AG04449 (cell line): ENCODE measurements around the gene FBXL20.
"Not testable (repeated sequence)": the region's sequence is repeated elsewhere in the genome, so short reads cannot be mapped to it uniquely, and the experiment has no call there.

Experiments used
- CTCF ChIA-PET: fragments of 350-600 bp; formaldehyde crosslinking; extraction: SDS; loops from one replicate; lab custom pipeline; 2021; ENCODE audit warnings: antibody characterized with exemption; lab: Yijun Ruan, JAX
- POLR2A ChIA-PET: fragments of 400-600, 350-600 bp; formaldehyde crosslinking; extraction: SDS; loops from one replicate; lab custom pipeline; 2020; ENCODE audit warnings: antibody characterized with exemption, inconsistent platforms; lab: Yijun Ruan, JAX
- DNase-seq: peaks from one replicate; pipeline ENCODE4 v3.0.0-alpha.2; 2010; ENCODE audit warnings: low read depth, low spot score
- H3K4me3 ChIP-seq: 2 replicates; pipeline ENCODE4 v1.5.1; 2011; ENCODE audit warnings: low read depth, mild to moderate bottlenecking, control low read depth, low read length
- CTCF ChIP-seq: IDR thresholded peaks from one replicate; pipeline ENCODE4 v1.5.1; 2011; ENCODE audit warnings: mild to moderate bottlenecking, moderate library complexity, low read length, control low read depth, inconsistent platforms; ENCODE audit not compliant: insufficient read depth; ENCODE audit errors: missing control alignments

FBXL20 gene

GRCh38 chr17:39357488-39357887, 43.9 kb downstream of the FBXL20 start:
- POLR2A ChIA-PET: no interaction called here
- no peak overlapping the region for H3K4me3 ChIP-seq
- DNase-seq: no peak
- no peak for TF ChIP-seq CTCF
- CTCF ChIA-PET: interaction anchor here (1.7 kb wide), 1 partner anchor 12 kb away, joined by 5 read pairs; no protein-coding TSS in a partner anchor

DNA sequence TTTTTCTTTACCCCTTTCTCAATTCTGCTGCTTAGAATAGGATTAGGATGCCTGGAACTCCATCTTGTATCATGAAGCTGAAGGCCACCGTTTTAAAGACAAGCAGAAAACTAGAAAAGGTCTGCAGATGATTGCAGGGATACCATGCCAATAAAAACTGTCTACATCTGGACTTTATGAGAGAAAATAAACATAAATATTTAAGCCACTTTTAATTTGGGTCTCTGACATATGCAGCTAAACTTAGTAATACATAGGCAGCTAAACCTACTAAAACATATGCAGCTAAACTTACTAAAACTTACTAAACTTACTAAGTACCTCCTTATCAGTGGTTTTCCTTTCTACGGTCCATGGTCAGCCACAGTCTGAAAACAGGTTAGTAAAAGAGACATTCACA, 48.4 kb downstream of the FBXL20 start:
- H3K4me3 ChIP-seq: no peak overlapping the region
- DNase-seq: no peak
- CTCF ChIA-PET: interaction anchor here (0.8 to 3.2 kb wide), 6 partner anchors 12 to 82 kb away, joined by 3 to 18 read pairs (median 4); no protein-coding TSS in a partner anchor
- POLR2A ChIA-PET: no interaction called here
- TF ChIP-seq CTCF: no peak

GRCh38 chr17:39352511-39352910, 48.9 kb downstream of the FBXL20 start:
- no peak overlapping the region for H3K4me3 ChIP-seq
- no peak for DNase-seq
- CTCF ChIA-PET: interaction anchor here (0.8 to 3.2 kb wide), 6 partner anchors 11 to 82 kb away, joined by 3 to 18 read pairs (median 4); no protein-coding TSS in a partner anchor
- POLR2A ChIA-PET: no interaction called here
- TF ChIP-seq CTCF: no peak

DNA sequence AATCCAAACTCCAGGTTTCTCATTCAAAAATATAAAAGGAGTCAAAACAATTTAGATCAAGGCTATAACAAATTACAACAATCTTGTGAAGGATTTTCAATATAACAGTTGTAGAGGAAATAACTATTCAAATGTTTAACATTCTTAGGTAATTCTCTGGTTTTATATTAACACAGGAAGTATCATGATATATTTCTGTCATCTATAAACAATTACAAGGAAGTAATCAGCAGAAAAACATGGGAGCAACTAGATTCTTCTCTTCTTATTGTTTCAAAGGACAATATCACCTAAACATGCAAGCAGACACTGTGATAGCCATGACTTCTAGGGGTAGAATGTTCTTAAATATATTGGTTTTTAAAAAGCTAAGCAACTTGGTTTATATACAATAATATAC, 49.9 kb downstream of the FBXL20 start:
- ChIA-PET CTCF (interaction anchor here (3.2 kb wide), 1 partner anchor 81 kb away, joined by 18 read pairs; no protein-coding TSS in a partner anchor), POLR2A (no interaction called here)
- TF ChIP-seq CTCF: no peak
- no peak overlapping the region for H3K4me3 ChIP-seq
- no peak for DNase-seq

- no peak for TF ChIP-seq CTCF
- ChIA-PET CTCF (no interaction called here), POLR2A (no interaction called here)
- H3K4me3 ChIP-seq: no peak overlapping the region
- no peak for DNase-seq
Observed at GRCh38 chr17:39349246-39349645, 52.2 kb downstream of the FBXL20 start.

DNA sequence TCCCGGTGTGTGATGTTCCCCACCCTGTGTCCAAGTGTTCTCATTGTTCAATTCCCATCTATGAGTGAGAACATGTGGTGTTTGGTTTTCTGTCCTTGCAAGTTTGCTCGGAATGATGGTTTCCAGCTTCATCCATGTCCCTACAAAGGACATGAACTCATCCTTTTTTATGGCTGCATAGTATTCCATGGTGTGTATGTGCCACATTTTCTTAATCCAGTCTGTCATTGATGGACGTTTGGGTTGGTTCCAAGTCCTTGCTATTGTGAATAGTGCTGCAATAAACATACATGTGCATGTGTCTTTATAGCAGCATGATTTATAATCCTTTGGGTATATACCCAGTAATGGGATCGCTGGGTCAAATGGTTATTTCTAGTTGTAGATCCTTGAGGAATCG, 54.6 kb downstream of the FBXL20 start:
- H3K4me3 ChIP-seq, POLR2A ChIA-PET, CTCF ChIA-PET, DNase-seq: not testable (repeated sequence)

DNA sequence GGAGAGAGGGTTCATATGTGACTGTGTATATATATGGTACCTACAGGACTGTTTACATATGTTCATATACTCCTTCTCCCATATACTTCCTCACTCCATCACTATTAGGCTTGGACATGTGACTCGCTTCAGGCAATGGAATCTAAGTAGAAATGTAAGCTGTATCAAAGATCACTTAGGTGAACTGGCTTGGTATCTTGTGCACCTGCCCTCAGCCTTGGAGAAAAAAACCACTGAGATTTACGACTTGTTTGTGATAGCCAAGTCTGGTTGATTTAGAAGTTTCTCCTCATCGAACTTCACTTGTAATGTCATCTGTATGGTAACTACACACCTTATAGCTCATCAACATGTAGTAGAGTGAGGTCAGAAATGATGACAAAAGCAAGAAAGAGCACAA, 59.9 kb downstream of the FBXL20 start:
- TF ChIP-seq CTCF: no peak
- no peak overlapping the region for H3K4me3 ChIP-seq
- POLR2A ChIA-PET: no interaction called here
- no peak for DNase-seq
- CTCF ChIA-PET: interaction anchor here (1.4 to 1.5 kb wide), 2 partner anchors 11 to 37 kb away, joined by 3 to 8 read pairs; no protein-coding TSS in a partner anchor
